Kidney (tissue), 14 donors: Measurements from ENCODE around the gene STAC2. TPM values are rescaled to one million over a fixed set of nuclear protein-coding genes. Genes with fewer than 3 reads are reported as not detected.

Experiments
- DNase-seq, 5 donors: peaks; one replicate each; pipeline ENCODE4 v3.0.0-alpha.2; 2013 to 2020
- FAIRE-seq: peaks from 2 replicates; lab custom pipeline; 2012; peaks lifted over from hg19 to GRCh38; lab: Jason Lieb, UNC
- H3K27ac ChIP-seq, 2 donors: one replicate each; pipeline ENCODE4 v1.7.0; 2013; ENCODE audit warnings: low read depth in 2 of 2, low read length in 2 of 2, inconsistent platforms in 1 of 2
- H3K27me3 ChIP-seq: one replicate; pipeline ENCODE4 v1.7.1; 2013; ENCODE audit warnings: low read length, inconsistent platforms; ENCODE audit not compliant: control insufficient read depth, insufficient read depth
- H3K36me3 ChIP-seq, 3 donors: one replicate each; pipeline versions ENCODE4 v1.7.0 to v1.7.1; 2013; ENCODE audit warnings: low read length in 3 of 3, control low read depth in 1 of 3, inconsistent platforms in 1 of 3; ENCODE audit not compliant: insufficient read depth in 3 of 3, control insufficient read depth in 2 of 3
- H3K4me1 ChIP-seq, 3 donors: one replicate each; pipeline versions ENCODE4 v1.7.0 to v1.7.1; 2013; ENCODE audit warnings: low read length in 3 of 3, inconsistent platforms in 1 of 3, low read depth in 1 of 3; ENCODE audit not compliant: control insufficient read depth in 2 of 3, insufficient read depth in 2 of 3
- H3K4me3 ChIP-seq, 3 donors: one replicate each; pipeline versions ENCODE4 v1.7.0 to v1.8.1; 2013; ENCODE audit warnings: low read length in 3 of 3, control low read depth in 1 of 3, inconsistent platforms in 1 of 3
- H3K9ac ChIP-seq, 3 donors: one replicate each; pipeline versions ENCODE4 v1.7.0 to v1.7.1; 2013; ENCODE audit warnings: low read length in 3 of 3, control low read depth in 1 of 3, inconsistent platforms in 1 of 3
- H3K9me3 ChIP-seq, 3 donors: one replicate each; pipeline versions ENCODE4 v1.7.0 to v1.7.1; 2013; ENCODE audit warnings: low read length in 3 of 3, control low read depth in 1 of 3, inconsistent platforms in 1 of 3; ENCODE audit not compliant: control insufficient read depth in 2 of 3, insufficient read depth in 1 of 3
- CTCF ChIP-seq: IDR thresholded peaks from 3 replicates; pipeline ENCODE4 v1.5.1; 2012; ENCODE audit warnings: mild to moderate bottlenecking, moderate library complexity, borderline replicate concordance; ENCODE audit not compliant: insufficient read depth; ENCODE audit errors: extremely low read depth
- intact Hi-C: fragments of 100-400 bp; cut with DNase I; formaldehyde crosslinking; loops from one replicate; pipeline ENCODE4 v1.11.1; 2022
- polyA plus RNA-seq: library from polyadenylated mRNA; stranded (reverse); fragments of 350-450 nt; fragmentation: Illumina TruSeq; extraction: RNeasy Lipid Tissue Mini Kit (QIAGEN cat#74804); gene quantifications from one replicate; pipeline ENCODE4 v1.2.3, GENCODE V29; 2014; ENCODE audit warnings: low read depth, low replicate concordance; ENCODE audit not compliant: insufficient read depth
- total RNA-seq: library from RNA; stranded (reverse); fragmentation: NEBNext Ultra II Directional; extraction: Animal tissue kit (Norgen Biotek cat#: 25700); gene quantifications from one replicate; pipeline ENCODE4 v1.2.1, GENCODE V29; 2021
- donor health status: control.
- donor health status: control.
- donor health status: control.
- donor health status: control.
- donor health status: control.
- donor health status: DM: yes; HTN: yes; CAD: no.
- donor health status: Normal renal cell carcinoma (clear cell type).

STAC2 gene
- total and polyA plus RNA-seq, 2 donors from 2014 or later = 15.3 to 18.9 TPM

DNA sequence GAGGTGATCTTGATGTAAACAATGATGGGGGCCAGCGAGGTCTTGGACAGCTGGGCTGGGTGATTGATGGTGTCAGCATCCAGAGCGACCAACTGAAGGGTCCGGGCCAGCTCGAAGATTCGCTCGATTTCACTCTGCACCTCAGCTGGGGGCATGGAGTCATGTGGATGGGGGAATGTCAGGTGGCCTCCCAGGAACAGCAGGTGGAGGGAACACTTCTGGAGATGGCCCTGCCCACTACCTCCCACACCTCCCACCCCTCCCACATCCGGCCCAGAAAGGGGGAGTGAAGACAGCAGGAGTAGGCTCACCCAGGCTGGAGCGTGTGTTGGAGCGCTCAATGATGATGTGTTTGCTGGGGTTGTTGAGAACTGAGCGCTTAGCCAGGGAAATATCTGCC is 42.0 kb downstream of the STAC2 start:
- H3K4me3 ChIP-seq = no peak overlapping the region
- DNase-seq (peak in 4 of 5 donors; percentile 65 to 82 (median 70)), FAIRE-seq (no peak)
- no peaks in the 10 kb centered on the region for H3K36me3 ChIP-seq
- H3K27ac ChIP-seq = no peak overlapping the region
- no peak for TF ChIP-seq CTCF
- no peaks in the 10 kb centered on the region for H3K9me3 ChIP-seq
- H3K9ac ChIP-seq = no peak overlapping the region
- intact Hi-C loops = no loop called here
- no peaks in the 10 kb centered on the region for H3K4me1 ChIP-seq
- no peaks in the 10 kb centered on the region for H3K27me3 ChIP-seq

DNA sequence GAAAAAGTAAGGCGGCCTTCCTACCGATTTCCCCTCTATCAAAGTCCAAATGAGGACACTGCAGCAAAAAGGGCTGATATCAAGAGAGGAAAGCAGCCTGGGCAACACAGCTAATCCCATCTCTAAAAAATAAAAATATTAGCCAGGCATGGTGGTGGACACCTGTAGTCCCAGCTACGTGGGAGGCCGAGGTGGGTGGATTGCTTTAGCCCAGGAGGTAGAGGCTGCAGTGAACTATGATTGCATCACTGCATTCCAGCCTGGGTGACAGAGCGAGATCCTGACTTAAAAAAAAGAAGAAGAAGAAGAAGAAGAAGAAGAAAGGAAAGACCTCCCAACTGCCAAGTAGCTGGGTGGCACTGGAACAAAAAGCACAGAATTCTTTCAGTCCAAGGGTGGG is 42.7 kb downstream of the STAC2 start:
- H3K9me3 ChIP-seq = no peaks in the 10 kb centered on the region
- no peak for TF ChIP-seq CTCF
- DNase-seq (no peak), FAIRE-seq (no peak)
- no peaks in the 10 kb centered on the region for H3K4me1 ChIP-seq
- H3K27me3 ChIP-seq = no peaks in the 10 kb centered on the region
- H3K9ac ChIP-seq = no peak overlapping the region
- intact Hi-C loops = no loop called here
- H3K4me3 ChIP-seq = no peak overlapping the region
- H3K36me3 ChIP-seq = no peaks in the 10 kb centered on the region
- H3K27ac ChIP-seq = no peak overlapping the region

GRCh38 chr17:39181303-39181702 is 44.4 kb downstream of the STAC2 start:
- no peak for FAIRE-seq
- no peaks in the 10 kb centered on the region for H3K27me3 ChIP-seq
- no peaks in the 10 kb centered on the region for H3K36me3 ChIP-seq

More at GRCh38 chr17:39181303-39181702, 44.4 kb downstream of the STAC2 start:
- intact Hi-C loops = no loop called here
- Histone ChIP-seq H3K4me1 (no peaks in the 10 kb centered on the region), H3K27ac (no peak overlapping the region), H3K9ac (no peak overlapping the region), H3K9me3 (no peaks in the 10 kb centered on the region), H3K4me3 (no peak overlapping the region)
- DNase-seq = no peak
- TF ChIP-seq CTCF = no peak
